Rectal smooth muscle tissue (tissue), 1 donor: Measurements from ENCODE around the gene PPP2R2D.
"Not testable (repeated sequence)": the region's sequence is repeated elsewhere in the genome, so short reads cannot be mapped to it uniquely, and the experiment has no call there.

Experiments
- H3K27ac ChIP-seq: one replicate; pipeline ENCODE4 v1.7.0; 2013; ENCODE audit warnings: low read depth, low read length, inconsistent platforms
- H3K27me3 ChIP-seq: one replicate; pipeline ENCODE4 v1.7.0; 2013; ENCODE audit warnings: low read length; ENCODE audit not compliant: control insufficient read depth, insufficient read depth
- H3K36me3 ChIP-seq: one replicate; pipeline ENCODE4 v1.7.0; 2013; ENCODE audit warnings: low read length; ENCODE audit not compliant: control insufficient read depth, insufficient read depth
- H3K4me1 ChIP-seq: one replicate; pipeline ENCODE4 v1.7.0; 2013; ENCODE audit warnings: low read length; ENCODE audit not compliant: control insufficient read depth, insufficient read depth
- H3K4me3 ChIP-seq: one replicate; pipeline ENCODE4 v1.7.0; 2013; ENCODE audit warnings: low read length
- H3K9ac ChIP-seq: one replicate; pipeline ENCODE4 v1.7.0; 2013; ENCODE audit warnings: low read length

PPP2R2D gene

GRCh38 chr10:131883621-131884393 lies 17.0 kb upstream of the PPP2R2D start:
- not testable (repeated sequence) for H3K36me3 ChIP-seq, H3K27ac ChIP-seq, H3K4me3 ChIP-seq, H3K4me1 ChIP-seq, H3K9ac ChIP-seq, H3K27me3 ChIP-seq

GRCh38 chr10:131885391-131886165 lies 15.2 kb upstream of the PPP2R2D start:
- H3K27me3 ChIP-seq, result no peaks in the 10 kb centered on the region
- H3K27ac ChIP-seq, result no peak overlapping the region
- H3K9ac ChIP-seq, result no peak overlapping the region
- no peaks in the 10 kb centered on the region for H3K36me3 ChIP-seq
- H3K4me3 ChIP-seq, result no peak overlapping the region
- H3K4me1 ChIP-seq, result no peaks in the 10 kb centered on the region

DNA sequence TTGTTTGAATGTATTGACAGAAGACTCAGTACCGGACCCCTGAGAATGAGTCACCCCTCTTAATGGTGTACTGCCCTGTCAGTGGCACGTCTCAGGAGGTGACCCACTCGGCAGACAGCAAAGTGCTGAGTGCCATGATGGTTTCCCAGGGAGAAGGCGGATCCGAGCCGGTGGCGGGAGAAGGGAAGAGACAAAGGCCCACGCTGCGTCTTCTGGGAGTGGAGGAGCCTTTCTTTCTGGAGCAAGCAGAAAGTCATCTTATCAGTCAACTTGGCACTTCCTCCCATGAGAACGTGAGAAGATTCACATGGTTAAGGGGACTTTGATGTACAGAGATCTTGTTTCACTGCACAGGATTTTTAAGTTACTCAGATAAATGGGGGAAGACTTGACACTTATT lies 14.6 kb upstream of the PPP2R2D start:
- Histone ChIP-seq H3K27me3 (no peaks in the 10 kb centered on the region), H3K4me1 (no peaks in the 10 kb centered on the region), H3K4me3 (no peak overlapping the region), H3K36me3 (no peaks in the 10 kb centered on the region), H3K9ac (no peak overlapping the region), H3K27ac (no peak overlapping the region)

GRCh38 chr10:131888186-131888604 lies 12.6 kb upstream of the PPP2R2D start:
- Histone ChIP-seq H3K4me3 (no peak overlapping the region), H3K27me3 (peaks cover 5% of the 10 kb centered on the region), H3K4me1 (no peaks in the 10 kb centered on the region), H3K36me3 (no peaks in the 10 kb centered on the region), H3K27ac (no peak overlapping the region), H3K9ac (no peak overlapping the region)

DNA sequence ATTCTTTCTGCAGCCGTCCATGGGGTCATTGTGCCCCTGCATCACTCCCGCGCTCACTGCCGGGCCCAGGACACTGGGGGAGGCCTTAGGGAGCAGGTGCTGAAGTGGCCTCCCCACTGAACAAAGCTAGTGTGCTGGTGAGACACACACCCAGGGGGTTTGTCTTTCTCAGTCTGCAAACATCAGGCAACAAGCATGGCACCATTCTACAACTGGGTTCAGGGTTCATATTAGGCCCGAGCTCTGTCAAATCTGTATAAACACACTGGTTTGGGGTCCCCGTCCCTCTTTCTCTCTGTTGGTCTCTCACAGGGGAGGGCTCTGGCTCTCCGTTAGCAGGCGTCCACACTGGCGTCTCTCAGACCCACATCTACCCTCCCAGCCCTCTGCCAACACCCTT lies 11.1 kb upstream of the PPP2R2D start:
- Histone ChIP-seq H3K27ac (no peak overlapping the region), H3K4me3 (no peak overlapping the region), H3K27me3 (peaks cover 9% of the 10 kb centered on the region), H3K9ac (no peak overlapping the region), H3K4me1 (no peaks in the 10 kb centered on the region), H3K36me3 (no peaks in the 10 kb centered on the region)

GRCh38 chr10:131890276-131891195 lies 10.3 kb upstream of the PPP2R2D start:
- no peak overlapping the region for H3K9ac ChIP-seq
- H3K4me3 ChIP-seq, result no peak overlapping the region
- H3K27ac ChIP-seq, result no peak overlapping the region
- H3K27me3 ChIP-seq, result peaks cover 9% of the 10 kb centered on the region
- no peaks in the 10 kb centered on the region for H3K36me3 ChIP-seq
- no peaks in the 10 kb centered on the region for H3K4me1 ChIP-seq

GRCh38 chr10:131891196-131891928 lies 9.4 kb upstream of the PPP2R2D start:
- peaks cover 9% of the 10 kb centered on the region for H3K27me3 ChIP-seq
- H3K9ac ChIP-seq, result no peak overlapping the region
- H3K4me3 ChIP-seq, result no peak overlapping the region
- H3K27ac ChIP-seq, result no peak overlapping the region
- H3K4me1 ChIP-seq, result no peaks in the 10 kb centered on the region
- H3K36me3 ChIP-seq, result no peaks in the 10 kb centered on the region

GRCh38 chr10:131891929-131892805 lies 8.6 kb upstream of the PPP2R2D start:
- no peak overlapping the region for H3K9ac ChIP-seq
- no peak overlapping the region for H3K27ac ChIP-seq
- H3K4me1 ChIP-seq, result no peaks in the 10 kb centered on the region
- H3K36me3 ChIP-seq, result no peaks in the 10 kb centered on the region
- peaks cover 9% of the 10 kb centered on the region for H3K27me3 ChIP-seq
- H3K4me3 ChIP-seq, result no peak overlapping the region

- Histone ChIP-seq H3K4me3 (no peak overlapping the region), H3K9ac (no peak overlapping the region), H3K27ac (no peak overlapping the region), H3K36me3 (no peaks in the 10 kb centered on the region), H3K4me1 (no peaks in the 10 kb centered on the region), H3K27me3 (peaks cover 9% of the 10 kb centered on the region)
Observed at GRCh38 chr10:131892806-131893675, 7.8 kb upstream of the PPP2R2D start.

DNA sequence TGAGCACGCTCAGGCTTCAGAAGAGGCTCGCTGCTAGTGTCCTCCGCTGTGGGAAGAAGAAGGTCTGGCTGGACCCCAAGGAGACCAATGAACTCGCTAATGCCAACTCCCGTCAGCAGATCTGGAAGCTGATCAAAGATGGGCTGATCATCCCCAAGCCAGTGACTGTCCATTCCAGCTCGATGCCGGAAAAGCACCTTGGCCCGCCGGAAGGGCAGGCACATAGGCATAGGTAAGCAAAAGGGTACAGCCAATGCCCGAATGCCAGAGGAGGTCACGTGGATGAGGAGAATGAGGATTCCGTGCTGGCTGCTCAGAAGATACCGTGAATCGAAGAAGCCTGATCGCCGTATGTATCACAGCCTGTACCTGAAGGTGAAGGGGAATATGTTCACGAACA lies 5.7 kb upstream of the PPP2R2D start:
- Histone ChIP-seq H3K9ac (no peak overlapping the region), H3K4me3 (no peak overlapping the region), H3K4me1 (peaks cover 2% of the 10 kb centered on the region), H3K27ac (no peak overlapping the region), H3K27me3 (peaks cover 15% of the 10 kb centered on the region), H3K36me3 (no peaks in the 10 kb centered on the region)
